ENCODE measurements around the gene PPIE.
"Not testable (repeated sequence)": the region's sequence is repeated elsewhere in the genome, so short reads cannot be mapped to it uniquely, and the experiment has no call there.

Gene PPIE

DNA sequence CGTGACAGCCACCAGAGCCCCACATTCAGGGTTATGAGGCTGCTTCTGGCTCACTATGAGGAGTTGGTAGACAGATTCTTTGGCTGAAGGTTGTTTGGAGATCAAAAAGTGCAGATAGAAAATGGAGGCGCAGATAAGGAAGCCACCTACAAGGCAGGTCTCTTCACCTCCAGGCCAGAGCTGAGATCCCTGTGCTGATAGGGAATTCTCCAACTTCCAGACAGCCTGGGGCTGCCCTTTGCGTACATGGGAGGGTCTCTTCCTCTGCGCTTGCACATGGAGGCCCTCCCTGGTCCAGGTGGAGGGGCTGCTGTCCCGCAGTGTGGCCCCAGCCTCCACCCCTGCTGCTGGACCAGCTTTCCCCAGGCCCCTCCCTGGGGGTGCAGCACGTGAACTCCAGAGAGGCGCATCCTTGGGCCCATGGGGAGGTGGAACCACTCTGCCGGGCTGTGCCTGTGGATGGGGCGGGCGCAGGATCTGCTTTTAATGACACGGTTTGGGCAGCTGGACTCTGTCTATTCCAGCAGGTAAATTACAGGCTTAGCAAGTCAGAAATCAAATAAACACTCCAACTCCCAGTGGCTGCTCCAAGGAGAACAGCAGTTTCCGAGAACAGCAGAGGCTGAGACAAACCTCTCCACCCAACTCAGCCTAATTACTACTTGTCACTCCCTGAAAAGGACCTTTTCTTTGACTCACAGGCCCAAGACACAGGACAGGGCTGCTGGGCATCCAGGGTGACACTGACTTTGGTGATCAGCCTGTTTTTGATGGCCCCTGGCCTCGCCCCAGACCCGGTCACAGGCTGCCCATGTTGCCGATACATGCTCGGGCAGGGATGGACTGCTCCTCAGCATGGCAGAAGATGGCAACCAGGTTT is 20.1 kb downstream of the PPIE start:
- H3K27ac ChIP-seq, result no peak overlapping the region
- TF ChIP-seq, protein P1, sequence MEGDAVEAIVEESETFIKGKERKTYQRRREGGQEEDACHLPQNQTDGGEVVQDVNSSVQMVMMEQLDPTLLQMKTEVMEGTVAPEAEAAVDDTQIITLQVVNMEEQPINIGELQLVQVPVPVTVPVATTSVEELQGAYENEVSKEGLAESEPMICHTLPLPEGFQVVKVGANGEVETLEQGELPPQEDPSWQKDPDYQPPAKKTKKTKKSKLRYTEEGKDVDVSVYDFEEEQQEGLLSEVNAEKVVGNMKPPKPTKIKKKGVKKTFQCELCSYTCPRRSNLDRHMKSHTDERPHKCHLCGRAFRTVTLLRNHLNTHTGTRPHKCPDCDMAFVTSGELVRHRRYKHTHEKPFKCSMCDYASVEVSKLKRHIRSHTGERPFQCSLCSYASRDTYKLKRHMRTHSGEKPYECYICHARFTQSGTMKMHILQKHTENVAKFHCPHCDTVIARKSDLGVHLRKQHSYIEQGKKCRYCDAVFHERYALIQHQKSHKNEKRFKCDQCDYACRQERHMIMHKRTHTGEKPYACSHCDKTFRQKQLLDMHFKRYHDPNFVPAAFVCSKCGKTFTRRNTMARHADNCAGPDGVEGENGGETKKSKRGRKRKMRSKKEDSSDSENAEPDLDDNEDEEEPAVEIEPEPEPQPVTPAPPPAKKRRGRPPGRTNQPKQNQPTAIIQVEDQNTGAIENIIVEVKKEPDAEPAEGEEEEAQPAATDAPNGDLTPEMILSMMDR (conservative IDR thresholded peaks at IDR 0.05), result no peak

DNA sequence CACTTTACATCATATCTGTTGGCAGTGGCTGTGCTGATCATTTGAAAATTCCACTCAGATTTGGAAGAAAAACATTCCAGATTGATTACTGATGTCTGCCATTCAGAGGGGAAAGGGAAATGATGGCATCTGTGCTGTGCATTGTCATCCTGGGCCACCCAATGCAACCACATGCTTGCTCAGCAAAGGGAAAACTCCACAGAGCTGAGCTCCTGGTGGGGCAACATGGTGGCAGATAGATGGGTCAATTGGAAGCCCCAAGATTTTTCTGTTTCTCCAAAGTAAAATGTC is 20.7 kb downstream of the PPIE start:
- no peak overlapping the region for H3K27ac ChIP-seq
- TF ChIP-seq, protein P1 (conservative IDR thresholded peaks at IDR 0.05), result no peak

DNA sequence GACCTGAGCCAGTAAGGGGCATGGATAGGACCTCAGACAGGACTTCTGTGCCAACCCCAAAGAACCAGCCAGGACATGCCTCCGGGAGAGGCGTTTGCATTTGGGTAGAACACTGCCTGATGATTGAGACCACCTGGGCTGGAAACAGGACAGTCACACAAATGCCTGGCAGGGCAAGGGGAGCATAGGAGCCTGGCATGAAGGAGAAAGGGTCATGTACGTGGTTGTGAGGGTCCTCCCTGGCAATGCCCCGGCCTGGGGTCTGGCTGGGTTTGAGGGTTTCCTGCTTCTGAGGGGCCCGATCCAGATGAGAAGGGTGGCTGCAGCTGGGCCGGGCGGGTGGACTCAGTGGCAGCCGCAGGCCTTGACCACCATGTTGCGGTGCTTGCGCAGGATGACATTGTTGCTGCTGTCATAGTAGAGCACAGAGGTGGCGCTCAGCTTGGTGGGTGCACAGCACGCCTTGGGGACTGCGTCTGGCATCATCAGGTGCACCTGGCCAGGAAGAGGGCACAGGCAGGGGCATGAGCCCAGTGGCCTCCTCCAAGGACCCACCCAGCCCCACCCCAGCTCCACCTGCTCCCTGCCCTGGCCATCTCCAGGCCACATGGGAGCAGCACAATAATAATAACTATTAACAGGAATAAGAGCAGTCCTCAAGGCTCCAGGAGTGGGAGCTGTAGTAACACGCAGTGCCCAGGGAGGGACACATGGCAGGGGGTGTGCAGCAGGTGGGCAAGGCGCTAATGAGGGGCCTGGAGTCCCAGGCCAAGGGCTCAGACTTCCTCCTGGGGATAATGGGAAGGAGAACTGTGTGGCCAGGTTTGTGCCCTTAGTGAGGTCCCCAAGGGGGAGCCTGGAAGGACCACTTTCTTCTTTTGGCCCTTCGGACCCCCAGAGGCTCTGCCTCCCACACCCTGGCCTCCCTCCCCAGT is 21.7 kb downstream of the PPIE start:
- TF ChIP-seq, protein P1 (conservative IDR thresholded peaks at IDR 0.05), result no peak
- H3K27ac ChIP-seq, result no peak overlapping the region

DNA sequence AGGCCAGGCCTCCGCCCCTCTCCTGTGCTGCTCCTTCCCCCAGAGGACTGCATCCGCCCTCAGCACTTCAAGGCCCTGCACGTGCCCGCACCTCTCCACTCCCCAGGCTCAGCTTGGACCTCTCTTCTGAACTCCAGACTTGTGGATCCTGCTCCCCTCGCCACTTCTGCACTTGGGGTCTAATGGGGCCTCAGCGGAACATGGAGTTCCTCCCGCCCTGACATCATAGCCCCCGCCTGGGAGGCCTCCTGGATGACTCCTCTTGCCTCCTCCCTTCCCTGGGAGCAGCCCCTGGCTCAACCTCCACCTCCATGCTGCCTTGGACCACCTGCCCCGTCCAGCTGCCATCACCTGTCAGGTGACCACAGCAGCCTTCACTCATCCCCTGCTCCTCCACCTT is 22.3 kb downstream of the PPIE start:
- TF ChIP-seq, protein P1 (conservative IDR thresholded peaks at IDR 0.05), result no peak
- H3K27ac ChIP-seq, result no peak overlapping the region

DNA sequence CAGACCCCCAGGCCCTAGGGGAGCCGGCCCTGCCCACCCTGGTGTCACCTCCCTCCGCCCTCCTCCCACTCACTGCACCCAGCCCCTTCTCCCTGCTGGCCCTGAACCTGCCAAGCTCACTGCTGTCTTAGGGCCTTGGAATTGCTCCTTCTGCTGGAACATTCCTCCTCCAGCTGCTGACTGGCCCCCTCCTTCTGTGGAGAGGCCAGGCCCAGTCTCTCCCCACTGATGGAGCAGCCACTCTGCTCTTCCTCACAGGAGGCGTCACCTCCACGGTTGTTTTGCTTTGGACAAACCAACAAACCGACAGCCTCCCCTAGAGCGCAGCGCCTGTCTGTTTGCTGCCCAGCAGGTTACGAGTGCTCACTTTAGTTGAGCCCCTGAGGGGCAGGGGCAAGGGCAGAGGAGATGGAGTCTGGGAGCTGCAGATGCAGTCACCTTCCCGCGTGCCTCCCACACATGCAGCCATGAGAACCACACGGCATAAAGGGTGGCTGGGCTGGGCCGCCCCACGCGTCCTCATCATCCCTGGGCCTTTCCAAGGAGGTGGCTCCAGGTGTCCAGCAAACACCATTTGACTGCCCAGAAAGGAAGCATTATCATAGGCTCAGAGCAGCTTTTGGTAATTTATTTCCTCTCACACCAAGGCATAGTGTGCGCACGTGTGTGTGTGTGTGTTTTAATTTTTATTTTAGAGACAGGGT is 23.0 kb downstream of the PPIE start:
- TF ChIP-seq, protein P1 (conservative IDR thresholded peaks at IDR 0.05), result no peak

DNA sequence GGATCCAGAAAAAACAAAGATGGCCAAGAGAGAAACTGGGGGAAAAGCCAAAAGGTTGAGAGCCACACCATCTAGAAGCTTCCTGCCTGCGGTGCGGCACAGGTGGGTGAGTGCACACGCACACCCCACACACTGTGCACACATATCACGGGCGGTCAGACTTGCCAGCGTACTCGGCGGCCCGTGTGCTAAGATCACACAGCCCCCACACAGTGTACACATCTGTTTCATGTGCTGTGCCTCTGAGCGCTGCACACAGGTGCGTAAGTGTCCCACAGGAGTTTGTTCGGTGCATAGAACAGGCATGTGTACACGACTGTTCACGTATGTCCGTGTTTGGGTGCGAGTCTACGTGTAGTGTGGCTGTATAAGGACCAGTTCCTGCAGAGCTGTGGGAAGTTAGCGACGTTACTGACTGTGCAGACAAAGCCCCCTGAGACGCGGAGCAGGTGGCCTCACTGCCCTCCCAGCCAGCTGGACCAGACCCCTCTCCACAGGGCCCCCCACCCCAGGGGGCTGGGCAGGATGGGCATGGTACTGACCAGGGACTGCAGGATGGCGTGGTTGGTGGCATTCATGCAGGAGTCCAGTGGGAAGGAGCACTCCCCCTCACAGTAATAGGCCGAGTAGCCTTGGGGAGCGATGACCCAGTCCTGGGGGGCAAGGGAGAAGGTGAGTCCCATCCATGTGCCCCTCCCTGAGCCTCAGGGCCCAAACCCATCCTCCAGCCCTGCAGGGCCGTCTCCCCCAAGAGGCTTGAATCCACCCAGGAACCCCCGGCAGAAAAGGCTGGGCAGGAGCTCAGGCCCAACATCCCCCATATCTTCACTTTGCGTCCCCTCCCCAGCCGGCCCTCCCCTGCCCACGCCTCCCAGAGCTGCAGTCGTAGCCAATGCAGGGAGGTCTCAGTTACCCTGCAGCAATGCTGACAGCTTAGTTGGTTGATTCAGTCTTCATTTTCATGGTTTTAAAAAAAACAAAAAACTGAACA is 24.2 kb downstream of the PPIE start:
- TF ChIP-seq, protein P1 (conservative IDR thresholded peaks at IDR 0.05), result no peak

More for the DNA sequence above, 23.0 kb downstream of the PPIE start:
- H3K27ac ChIP-seq, result no peak overlapping the region

DNA sequence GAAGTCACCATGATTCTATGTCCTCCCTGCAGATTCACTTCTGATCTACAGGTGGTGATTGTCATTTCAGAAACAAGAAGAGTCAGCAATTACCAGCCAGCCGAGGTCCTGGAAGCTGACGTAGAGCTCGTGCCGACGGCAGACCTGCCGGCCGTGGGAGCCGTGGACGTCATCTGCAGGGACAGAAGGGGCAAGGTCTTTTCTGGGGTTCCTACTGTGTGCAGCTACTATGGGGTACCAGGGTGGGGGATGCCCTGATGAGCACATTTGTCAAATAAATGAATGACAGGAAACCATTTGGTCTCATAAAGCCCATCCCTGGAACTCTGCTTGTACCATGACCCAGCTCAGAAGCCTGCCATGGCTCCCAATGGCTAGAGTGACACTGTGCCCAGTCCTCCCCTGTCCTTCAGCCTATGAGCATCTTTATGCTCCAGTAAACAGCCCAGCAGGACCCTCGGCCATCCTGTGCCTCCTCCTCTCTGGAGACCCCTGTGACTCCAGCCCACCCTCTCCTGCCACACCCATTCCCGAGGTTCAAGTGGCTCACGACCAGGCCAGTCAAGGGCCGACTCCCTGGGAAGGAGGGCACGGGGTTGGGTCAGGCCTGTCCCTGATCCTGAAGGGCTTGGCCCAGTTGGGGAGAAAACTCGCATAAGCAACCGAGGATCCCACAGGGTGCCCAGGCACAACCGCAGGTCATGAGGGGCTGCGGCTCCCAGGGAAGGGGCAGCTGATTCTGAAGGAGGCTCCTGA is 25.1 kb downstream of the PPIE start:
- not testable (repeated sequence) for H3K27ac ChIP-seq

More for the DNA sequence above, 24.2 kb downstream of the PPIE start:
- no peak overlapping the region for H3K27ac ChIP-seq

DNA sequence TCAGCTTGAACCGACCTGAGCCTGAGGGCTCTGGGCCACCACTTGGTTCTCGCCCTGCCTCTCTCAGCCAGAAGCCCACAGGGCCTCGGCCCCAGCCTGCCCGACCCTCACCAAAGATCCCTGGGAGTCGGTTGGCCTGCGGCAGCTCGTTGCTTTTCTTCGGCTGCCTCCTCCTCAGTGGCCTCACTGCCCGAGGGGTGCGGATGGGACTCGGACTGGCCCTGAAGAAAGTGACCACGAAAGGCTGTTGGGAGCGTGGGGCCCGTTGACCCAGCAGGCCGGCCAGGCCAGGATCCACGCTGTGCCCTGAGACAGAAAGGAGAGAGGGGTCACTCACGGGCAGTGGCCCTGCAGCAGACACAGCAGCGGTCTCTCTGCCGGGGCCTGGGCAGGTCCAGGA is 25.8 kb downstream of the PPIE start:
- not testable (repeated sequence) for H3K27ac ChIP-seq

DNA sequence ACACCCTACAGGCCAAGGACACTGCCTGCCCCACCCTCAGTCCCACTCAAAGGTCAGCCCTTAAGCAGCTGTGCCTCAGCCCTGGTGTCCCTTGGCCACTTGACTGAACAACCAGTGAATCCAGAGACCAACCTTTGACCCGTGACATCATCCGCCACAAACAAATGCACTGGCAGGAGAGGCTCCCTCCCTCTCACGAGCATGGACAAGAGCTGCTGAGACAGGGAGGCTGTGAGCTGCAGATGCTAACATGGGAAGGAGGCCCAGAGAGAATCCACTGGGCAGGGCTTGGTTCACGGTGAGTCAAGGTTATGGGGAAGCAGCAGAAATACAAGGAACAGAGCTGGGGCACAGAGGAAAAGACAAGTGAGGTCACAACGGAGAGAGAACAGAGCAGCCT is 27.8 kb downstream of the PPIE start:
- not testable (repeated sequence) for H3K27ac ChIP-seq

DNA sequence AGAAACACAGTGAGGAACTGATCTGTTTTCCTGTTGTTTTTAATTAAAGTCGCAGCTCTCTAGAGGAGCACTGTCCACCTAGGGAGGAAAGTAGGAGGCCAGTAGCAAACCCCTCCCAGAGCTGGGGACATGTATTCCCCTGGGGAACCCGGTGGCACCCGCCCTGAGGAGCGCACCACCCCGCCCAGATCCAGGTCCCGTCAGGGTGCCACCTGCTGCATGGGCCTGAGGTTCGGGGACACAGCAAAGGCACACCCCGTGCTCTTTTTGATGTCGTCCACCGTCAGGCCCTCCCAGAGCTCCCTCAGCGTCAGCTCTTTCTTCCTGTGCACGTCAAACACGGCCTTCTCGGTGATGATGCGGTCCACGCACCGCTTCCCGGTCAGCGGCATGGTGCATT is 30.8 kb downstream of the PPIE start:
- not testable (repeated sequence) for H3K27ac ChIP-seq

All from VCaP (cell line).